ENCODE results near the gene XDH.

Gene XDH

GRCh38 chr2:31365834-31366505 lies 48.6 kb downstream of the XDH start:
- DNase-seq (ENCODE audit: low read depth) = no peak

- no peak for DNase-seq (ENCODE audit: low read depth)
Observed at GRCh38 chr2:31365348-31365747, 49.2 kb downstream of the XDH start.

DNA sequence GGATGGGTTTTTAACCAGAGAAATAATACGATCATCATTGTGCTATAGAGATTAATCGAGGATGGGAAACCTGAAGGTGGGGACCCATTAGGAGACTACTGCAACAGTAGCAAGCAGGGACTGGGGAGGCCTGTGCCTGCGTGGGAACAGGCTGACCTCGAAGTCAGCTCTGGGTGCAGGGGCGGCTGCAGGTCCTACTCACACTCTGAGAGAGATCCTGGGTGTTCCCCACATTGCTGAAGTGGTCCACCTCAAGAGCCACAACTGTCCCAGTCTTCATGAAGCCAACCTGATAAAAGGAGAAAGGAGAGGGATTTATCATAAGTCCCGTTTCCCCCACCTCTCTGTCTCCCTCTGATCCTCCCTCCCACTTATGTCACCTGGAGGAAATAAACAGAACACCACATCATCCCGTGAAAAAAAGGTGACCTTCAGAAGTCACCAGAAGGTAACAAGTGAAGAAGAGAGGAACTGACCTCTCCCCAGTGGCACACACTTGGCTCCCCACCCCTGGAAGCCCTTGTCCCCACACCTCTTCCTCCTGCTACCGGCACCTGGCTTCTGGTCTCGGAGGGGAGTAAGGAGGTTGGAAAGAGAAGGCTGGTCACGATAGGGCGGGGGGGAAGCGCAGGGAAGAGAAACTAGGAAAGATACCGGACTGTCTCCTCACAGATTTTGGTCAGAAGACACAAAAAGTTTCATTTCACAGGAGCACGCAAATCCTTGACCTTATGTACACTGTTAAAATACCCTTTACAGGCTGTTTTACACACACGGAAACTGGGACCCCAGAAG lies 50.4 kb downstream of the XDH start:
- no peak for DNase-seq (ENCODE audit: low read depth)

DNA sequence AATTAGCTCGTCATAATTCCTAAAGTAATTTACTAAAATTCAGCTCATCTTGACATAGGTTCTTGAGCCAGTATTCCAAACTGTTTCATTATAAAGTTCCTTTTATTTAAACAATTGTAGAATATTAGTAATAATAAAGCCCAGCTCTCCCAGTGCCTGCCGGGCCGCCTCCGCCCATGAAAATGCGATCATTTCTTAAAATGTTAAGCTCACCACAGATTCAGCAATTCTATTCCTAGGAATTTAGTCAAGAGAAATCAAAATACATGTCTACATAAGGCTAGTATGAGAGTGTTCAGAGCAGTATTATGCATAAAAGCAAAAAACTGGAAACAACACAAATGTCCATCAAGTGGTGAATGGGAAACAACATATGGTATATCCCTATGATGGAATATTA lies 52.0 kb downstream of the XDH start:
- no peak for DNase-seq (ENCODE audit: low read depth)

GRCh38 chr2:31359229-31359628 lies 55.3 kb downstream of the XDH start:
- DNase-seq (ENCODE audit: low read depth) = no peak

- DNase-seq (ENCODE audit: low read depth) = no peak
Observed at GRCh38 chr2:31354837-31355236, 59.7 kb downstream of the XDH start.

DNA sequence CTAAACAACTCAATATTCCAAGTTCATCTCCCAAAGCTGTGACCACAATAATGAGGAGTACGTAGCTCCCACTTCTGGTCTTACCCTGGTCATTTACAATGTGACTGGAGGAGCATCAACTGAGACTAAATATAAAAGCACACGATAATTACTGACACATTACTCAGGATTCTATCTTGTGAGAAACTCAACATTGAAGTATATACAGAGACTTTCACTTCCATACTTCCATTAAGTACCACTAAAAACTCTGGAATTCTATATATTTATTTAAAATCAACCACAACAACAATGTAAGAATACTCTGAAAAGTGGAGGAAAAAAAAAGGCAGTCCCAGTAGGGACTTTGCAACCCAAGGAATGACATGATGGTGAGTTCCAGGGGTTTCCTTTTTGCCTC lies 61.4 kb downstream of the XDH start:
- DNase-seq (ENCODE audit: low read depth) = no peak

- no peak for DNase-seq (ENCODE audit: low read depth)
Observed at GRCh38 chr2:31349684-31350083, 64.9 kb downstream of the XDH start.

- no peak for DNase-seq (ENCODE audit: low read depth)
Observed at GRCh38 chr2:31349160-31349559, 65.4 kb downstream of the XDH start.

GRCh38 chr2:31348618-31349017 lies 65.9 kb downstream of the XDH start:
- DNase-seq (ENCODE audit: low read depth) = no peak

DNA sequence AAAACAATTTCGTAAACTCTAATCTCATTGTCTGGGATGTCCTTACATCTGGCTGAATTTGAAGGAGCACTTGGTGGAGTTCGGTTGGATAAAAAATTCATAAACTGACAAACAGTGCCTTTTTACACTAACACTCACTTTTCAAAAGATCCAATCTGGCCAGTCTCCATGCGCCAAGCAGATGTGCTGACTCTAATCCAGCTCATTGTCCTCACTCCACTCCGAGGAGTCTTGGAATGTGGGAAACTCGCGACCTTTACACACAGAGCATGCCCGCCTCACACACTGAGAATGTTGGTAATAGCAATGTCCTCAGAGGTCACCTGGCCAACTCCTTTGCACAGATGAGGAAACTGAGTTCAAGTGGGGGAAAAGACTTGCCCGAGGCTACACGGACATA lies 66.8 kb downstream of the XDH start:
- DNase-seq (ENCODE audit: low read depth) = peak; percentile 21

DNA sequence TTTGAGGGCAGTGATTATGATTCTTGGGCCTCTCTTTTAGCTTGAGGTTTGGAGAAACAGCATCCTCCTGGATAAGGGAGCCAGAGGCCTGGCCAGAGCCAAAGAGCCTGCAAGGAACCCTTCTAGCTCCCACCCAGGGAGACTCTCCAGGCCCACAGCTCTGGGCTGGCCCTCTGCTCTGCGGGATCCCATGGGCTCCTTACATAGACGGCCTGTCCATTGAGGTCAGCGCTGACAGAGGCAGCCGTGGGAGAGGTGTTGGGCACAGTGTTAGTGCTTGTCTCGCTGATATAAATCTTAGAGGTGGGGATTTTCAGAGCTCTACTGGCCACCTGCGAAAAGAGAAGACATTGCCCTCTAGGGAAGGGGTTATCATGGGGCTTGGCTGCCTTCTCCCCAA lies 67.2 kb downstream of the XDH start:
- no peak for DNase-seq (ENCODE audit: low read depth)

- DNase-seq (ENCODE audit: low read depth) = no peak
Observed at GRCh38 chr2:31344447-31344846, 70.1 kb downstream of the XDH start.

GRCh38 chr2:31341351-31341750 lies 73.2 kb downstream of the XDH start:
- DNase-seq (ENCODE audit: low read depth) = no peak

GRCh38 chr2:31339696-31340095 lies 74.8 kb downstream of the XDH start:
- DNase-seq (ENCODE audit: low read depth) = no peak

- peak; percentile 44 for DNase-seq (ENCODE audit: low read depth)
Observed at GRCh38 chr2:31337860-31338259, 76.7 kb downstream of the XDH start.

- DNase-seq (ENCODE audit: low read depth) = no peak
Observed at GRCh38 chr2:31337197-31337596, 77.3 kb downstream of the XDH start.

GRCh38 chr2:31335921-31336585 lies 78.5 kb downstream of the XDH start:
- DNase-seq (ENCODE audit: low read depth) = peak; percentile 69

GRCh38 chr2:31334311-31335026 lies 80.1 kb downstream of the XDH start:
- no peak for DNase-seq (ENCODE audit: low read depth)

DNA sequence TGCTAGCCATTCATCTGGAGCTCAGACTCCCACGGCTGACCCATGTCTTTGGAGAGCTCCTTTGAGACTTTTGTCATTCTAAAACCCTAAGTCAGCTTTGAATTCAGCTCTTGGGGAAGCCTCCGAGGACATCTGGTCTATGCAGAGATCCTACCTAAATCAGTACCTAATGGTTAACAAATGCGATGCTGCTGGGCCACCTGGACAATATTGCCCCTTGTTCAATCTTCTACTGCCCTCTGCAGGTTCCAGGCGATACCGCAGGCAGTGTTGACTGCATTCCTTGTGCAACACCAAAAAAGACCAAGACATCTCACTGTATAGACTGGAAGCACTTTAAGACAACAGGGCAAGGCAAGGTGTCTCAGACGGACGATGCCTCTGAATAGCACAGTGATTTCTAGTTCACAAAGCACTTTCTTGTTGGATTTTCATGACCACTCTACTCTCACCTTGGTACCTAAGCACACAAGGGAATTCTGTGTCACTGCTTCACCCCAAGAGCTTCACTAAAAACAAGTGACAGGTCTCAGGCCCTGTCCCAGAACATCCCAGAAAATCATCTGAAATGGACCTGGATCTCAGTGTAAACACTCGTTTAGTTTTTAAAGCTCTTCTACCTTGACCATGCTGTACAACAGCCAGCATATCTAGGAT lies 80.9 kb downstream of the XDH start:
- DNase-seq (ENCODE audit: low read depth) = peak; percentile 77

GRCh38 chr2:31333046-31333445 lies 81.5 kb downstream of the XDH start:
- no peak for DNase-seq (ENCODE audit: low read depth)

DNA sequence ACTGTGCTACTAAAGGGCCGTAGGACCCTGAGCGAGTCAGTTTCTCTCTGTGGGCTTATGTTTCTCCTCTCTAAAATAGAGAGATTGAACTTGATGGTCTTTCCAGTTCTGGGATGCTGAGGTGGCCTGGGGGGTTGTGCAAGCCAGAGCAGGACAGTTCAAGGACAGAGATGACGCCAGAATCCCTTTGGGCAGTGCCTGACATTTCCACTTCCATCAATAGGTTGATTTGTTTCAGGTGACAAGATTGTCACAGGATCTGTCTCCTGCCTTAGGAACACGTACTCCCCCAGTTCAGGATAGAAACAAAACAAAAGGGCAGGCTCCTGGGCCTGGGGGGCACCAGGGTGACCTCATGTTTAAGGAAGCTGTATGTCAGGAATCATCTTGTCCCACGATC lies 82.0 kb downstream of the XDH start:
- DNase-seq (ENCODE audit: low read depth) = no peak

Data from fibroblast of the conjunctiva (primary cell).